ENCODE measurements around the gene BCL6B.
"Not testable (repeated sequence)": the region's sequence is repeated elsewhere in the genome, so short reads cannot be mapped to it uniquely, and the experiment has no call there.

GRCh38 chr17:7050583-7050982 is 27.7 kb downstream of the BCL6B start:
- TF ChIP-seq POLR2A (IDR thresholded peaks at IDR 0.05; ENCODE audit: low read length); GATA1 (IDR thresholded peaks at IDR 0.05; ENCODE audit: low read depth, low read length): not testable (repeated sequence)

Data from erythroblast (primary cell).